HUES64 (cell line): ENCODE results near the gene SLC16A6.
A peak's percentile ranks its signal among the peaks of the same experiment; 100 is the strongest.

Source experiments
- H3K27ac ChIP-seq: 2 replicates; pipeline ENCODE4 v1.7.0; 2013; ENCODE audit warnings: low read depth, low read length, inconsistent platforms
- H3K27me3 ChIP-seq: 2 replicates; pipeline ENCODE4 v1.6.1; 2013; ENCODE audit warnings: mild to moderate bottlenecking, low read length; ENCODE audit not compliant: insufficient read depth
- H3K36me3 ChIP-seq: 2 replicates; pipeline ENCODE4 v1.6.1; 2013; ENCODE audit warnings: mild to moderate bottlenecking, low read length; ENCODE audit not compliant: insufficient read depth
- H3K4me1 ChIP-seq: 2 replicates; pipeline ENCODE4 v1.6.1; 2013; ENCODE audit warnings: mild to moderate bottlenecking, low read length, moderate library complexity; ENCODE audit not compliant: insufficient read depth
- H3K4me3 ChIP-seq: 2 replicates; pipeline ENCODE4 v1.5.1; 2013; ENCODE audit warnings: mild to moderate bottlenecking, low read length, moderate library complexity
- H3K9ac ChIP-seq: 2 replicates; pipeline ENCODE4 v1.6.1; 2013; ENCODE audit warnings: mild to moderate bottlenecking, low read depth, low read length
- H3K9me3 ChIP-seq: 2 replicates; pipeline ENCODE4 v1.6.1; 2013; ENCODE audit warnings: low read depth, low read length; ENCODE audit not compliant: insufficient read depth
- WGBS: fragments of 150-250, 120-280 bp; methylation state at CpG from one replicate; pipeline ENCODE4 v1.1.7; 2013; ENCODE audit warnings: missing lambda C conversion rate; 5-methylcytosine and 5-hydroxymethylcytosine counted together

SLC16A6 gene

DNA sequence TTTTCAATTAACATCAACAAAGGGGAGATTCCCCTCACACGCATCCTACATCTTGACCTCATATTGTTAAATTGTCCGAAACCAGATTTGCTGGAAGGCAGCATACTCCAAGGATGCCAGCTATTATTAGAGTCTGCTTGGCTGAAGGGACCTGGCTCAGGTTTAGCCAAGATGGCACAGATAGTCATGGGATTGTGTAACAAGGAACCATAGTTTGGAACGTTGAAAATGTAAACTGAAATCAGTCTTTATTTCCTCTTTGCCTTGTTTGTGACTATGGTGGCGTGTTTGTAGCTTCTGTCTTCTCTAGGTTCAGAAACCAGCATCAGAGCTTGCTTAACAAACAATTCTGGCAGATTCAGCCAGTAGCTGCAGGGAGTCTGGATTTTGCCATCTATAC is 6.3 kb upstream of the SLC16A6 start:
- Histone ChIP-seq H3K27ac (no peak overlapping the region), H3K36me3 (no peaks in the 10 kb centered on the region), H3K9ac (no peak overlapping the region), H3K9me3 (no peaks in the 10 kb centered on the region), H3K4me3 (no peak overlapping the region), H3K27me3 (peaks cover 16% of the 10 kb centered on the region), H3K4me1 (peaks cover 46% of the 10 kb centered on the region)
- 89% methylated on average over 4 of the region's 4 CpGs for WGBS

DNA sequence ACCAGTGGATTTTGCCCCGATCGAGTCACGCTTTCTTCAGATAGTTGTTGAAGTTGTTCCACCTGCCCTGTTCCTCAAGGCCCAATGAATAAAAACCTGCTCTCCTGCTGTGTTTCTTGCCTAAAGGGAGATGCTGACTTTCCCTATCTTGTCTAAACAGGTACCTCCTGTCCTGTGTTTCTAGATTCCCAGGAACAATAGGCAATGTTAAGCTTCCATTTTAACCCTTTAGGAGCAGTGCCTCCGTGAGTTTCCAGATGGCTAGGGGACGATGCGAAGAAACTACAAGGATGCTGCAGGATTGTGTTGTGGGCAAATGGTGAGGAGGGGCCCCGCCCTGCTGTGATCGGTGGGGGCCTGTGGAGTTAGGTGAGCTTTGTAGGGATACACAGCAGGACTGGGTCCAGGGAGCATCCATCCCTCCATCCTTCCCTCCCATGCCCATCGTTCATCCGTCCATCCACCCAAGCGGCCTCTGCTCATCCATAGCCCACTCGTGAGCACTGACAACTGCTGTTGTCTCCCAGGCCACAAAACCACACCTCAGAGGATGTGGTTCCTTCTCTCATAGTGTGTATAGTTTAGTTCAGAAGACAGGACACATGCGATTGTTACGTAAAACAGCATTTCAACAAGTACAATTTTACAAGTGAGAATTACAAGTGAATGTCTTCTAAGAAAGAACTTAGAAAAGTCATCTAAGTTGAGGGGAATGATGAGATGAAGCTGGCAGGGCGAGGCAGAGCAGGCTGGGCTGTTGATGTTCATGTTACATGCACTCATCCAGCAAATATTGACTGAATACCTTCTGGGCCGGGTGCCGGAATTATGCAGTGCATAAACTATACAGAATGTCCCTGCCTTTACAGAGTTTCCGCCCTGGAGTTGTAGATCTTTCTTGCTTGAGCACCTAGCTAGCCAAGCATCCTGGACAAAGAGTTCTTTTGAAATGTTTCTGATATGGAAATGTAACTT is 5.6 kb upstream of the SLC16A6 start:
- peaks cover 40% of the 10 kb centered on the region for H3K4me1 ChIP-seq
- no peak overlapping the region for H3K9ac ChIP-seq
- H3K27me3 ChIP-seq, result peaks cover 17% of the 10 kb centered on the region
- 80% methylated on average over 15 of the region's 18 CpGs for WGBS
- H3K36me3 ChIP-seq, result no peaks in the 10 kb centered on the region
- H3K4me3 ChIP-seq, result no peak overlapping the region
- no peak overlapping the region for H3K27ac ChIP-seq
- H3K9me3 ChIP-seq, result no peaks in the 10 kb centered on the region

DNA sequence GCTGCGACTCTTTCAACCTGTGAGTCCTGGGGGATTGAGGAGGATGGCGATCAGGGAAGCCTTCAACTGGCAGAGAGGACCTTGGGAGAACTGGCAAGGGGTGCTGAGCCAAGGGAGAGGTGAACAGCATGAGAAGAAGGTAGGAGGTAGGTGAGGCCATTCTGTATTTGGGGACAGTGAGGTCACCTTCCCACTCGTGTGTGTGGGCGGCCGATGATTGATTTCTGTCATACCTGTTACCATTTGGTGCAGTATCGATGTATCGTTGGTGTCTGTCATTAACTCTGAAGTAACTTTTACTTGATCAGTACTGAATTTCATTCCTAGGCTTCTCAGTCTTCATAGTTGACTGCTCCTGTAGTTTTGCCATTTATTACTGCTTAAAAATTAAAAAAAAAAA is 4.2 kb upstream of the SLC16A6 start:
- Histone ChIP-seq H3K27me3 (peaks cover 26% of the 10 kb centered on the region), H3K9ac (no peak overlapping the region), H3K4me3 (no peak overlapping the region), H3K27ac (no peak overlapping the region), H3K9me3 (no peaks in the 10 kb centered on the region), H3K4me1 (peaks cover 40% of the 10 kb centered on the region), H3K36me3 (no peaks in the 10 kb centered on the region)
- 94% methylated on average over 7 of the region's 7 CpGs for WGBS

DNA sequence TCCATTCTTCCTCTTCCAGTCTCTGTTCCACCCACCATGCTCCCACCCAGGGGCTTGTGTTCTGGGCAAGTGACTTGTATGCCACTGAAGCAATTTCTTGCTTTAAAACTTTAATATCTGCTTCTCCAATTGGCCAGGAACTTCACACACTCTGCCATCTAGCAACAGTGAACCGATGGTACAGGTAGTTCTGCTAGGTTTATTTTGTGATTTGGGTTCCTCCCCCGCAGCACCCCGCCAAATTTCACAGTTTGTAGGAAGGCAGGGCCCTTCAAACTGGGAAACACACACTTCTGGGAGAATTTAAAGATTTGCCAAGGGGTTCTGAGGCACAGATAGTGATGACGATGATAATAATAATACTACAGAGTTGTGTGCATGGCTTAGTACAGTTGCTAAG is 3.7 kb upstream of the SLC16A6 start:
- Histone ChIP-seq H3K4me1 (peaks cover 42% of the 10 kb centered on the region), H3K4me3 (no peak overlapping the region), H3K36me3 (no peaks in the 10 kb centered on the region), H3K27me3 (peaks cover 30% of the 10 kb centered on the region), H3K27ac (peak overlapping the region; percentile 78; the same call in 1 of the 2 replicates), H3K9ac (no peak overlapping the region), H3K9me3 (no peaks in the 10 kb centered on the region)
- 91% methylated on average over 4 of the region's 4 CpGs for WGBS

DNA sequence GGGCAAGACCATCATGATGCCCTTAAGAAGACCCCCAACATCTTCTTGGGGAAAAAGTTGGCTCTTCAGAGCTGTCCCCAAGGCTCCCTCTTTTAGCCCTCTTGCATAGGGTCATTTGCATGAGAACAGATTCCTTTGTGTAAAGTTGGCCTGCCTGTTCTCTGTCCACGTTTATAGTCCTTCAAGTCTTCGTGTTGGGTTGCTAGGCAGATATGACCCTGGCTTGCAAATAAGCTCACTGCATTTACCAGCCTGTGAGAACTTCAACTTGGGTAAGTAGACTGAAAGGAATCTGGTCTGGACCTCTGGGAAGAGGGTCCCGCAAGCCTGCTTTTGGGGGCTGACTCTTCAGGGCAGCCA is 3.2 kb upstream of the SLC16A6 start:
- Histone ChIP-seq H3K27me3 (peaks cover 35% of the 10 kb centered on the region), H3K4me3 (no peak overlapping the region), H3K9me3 (no peaks in the 10 kb centered on the region), H3K27ac (peak overlapping the region; percentile 78; the same call in 1 of the 2 replicates), H3K4me1 (peaks cover 46% of the 10 kb centered on the region), H3K36me3 (no peaks in the 10 kb centered on the region), H3K9ac (0 out of 2 replicates have a peak overlapping the region, but pooled peaks have one; percentile 48)
- 33% methylated on average over 3 of the region's 3 CpGs for WGBS

DNA sequence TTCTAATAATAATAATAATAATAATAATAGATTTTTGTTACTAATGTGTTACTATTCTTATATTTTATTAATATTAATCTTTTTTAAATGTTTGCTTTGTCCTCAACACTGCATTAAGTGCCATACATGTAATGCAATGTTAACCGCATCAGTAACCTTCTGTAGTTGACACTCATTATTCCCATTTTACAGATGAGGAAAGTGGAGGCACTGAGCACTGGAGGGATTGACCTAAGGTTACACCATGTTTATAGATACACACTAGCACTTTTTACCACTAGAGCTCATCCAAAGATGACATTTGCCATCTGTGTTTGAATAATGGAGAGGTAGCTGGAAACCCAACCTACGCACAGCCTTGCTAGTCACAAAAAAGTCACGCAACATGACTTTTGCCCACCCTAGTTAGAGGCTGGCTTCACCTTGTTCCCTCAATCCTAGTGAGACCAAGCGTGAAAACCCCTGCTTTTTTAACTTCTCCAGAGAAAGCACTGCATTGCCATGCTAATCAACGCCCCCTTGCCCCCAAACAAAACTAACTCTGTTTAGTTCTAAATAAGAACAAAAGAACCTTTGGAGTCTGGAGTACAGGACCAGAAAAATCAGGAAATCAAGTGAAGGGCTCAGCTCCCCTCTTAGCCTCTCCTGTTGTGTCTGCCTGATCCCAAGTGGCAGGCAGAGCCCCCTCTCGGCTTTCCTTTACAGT is 2.7 kb upstream of the SLC16A6 start:
- Histone ChIP-seq H3K9ac (0 out of 2 replicates have a peak overlapping the region, but pooled peaks have one; percentile 48), H3K36me3 (no peaks in the 10 kb centered on the region), H3K27me3 (peaks cover 40% of the 10 kb centered on the region), H3K27ac (peak overlapping the region; percentile 78; the same call in 1 of the 2 replicates), H3K9me3 (no peaks in the 10 kb centered on the region), H3K4me3 (no peak overlapping the region), H3K4me1 (peaks cover 51% of the 10 kb centered on the region)
- WGBS, result 70% methylated on average over 6 of the region's 6 CpGs

DNA sequence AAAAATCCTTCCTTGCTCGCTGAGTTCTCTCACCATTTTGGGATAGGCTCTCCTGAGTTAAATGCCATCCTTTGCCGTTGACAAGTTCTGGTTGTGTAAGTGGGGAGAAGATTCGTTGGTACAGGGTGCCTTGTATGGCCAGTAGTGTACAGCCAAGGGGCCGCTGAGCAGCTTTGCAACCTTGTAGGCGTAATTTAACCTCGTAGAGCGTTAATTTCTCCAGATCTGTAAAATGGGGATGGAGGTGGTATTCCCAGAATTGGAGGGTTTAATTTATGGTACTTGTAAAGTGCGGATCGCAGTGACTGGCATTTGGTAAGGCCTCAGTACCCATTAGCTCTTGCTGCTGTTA is 1.7 kb upstream of the SLC16A6 start:
- no peaks in the 10 kb centered on the region for H3K9me3 ChIP-seq
- peaks cover 46% of the 10 kb centered on the region for H3K27me3 ChIP-seq
- H3K9ac ChIP-seq, result peak overlapping the region; percentile 90; the same call in 1 of the 2 replicates
- H3K4me1 ChIP-seq, result peaks cover 56% of the 10 kb centered on the region
- 39% methylated on average over 9 of the region's 9 CpGs for WGBS
- H3K36me3 ChIP-seq, result no peaks in the 10 kb centered on the region
- H3K4me3 ChIP-seq, result peak overlapping the region; percentile 73
- H3K27ac ChIP-seq, result peak overlapping the region; percentile 73; the same call in 1 of the 2 replicates

DNA sequence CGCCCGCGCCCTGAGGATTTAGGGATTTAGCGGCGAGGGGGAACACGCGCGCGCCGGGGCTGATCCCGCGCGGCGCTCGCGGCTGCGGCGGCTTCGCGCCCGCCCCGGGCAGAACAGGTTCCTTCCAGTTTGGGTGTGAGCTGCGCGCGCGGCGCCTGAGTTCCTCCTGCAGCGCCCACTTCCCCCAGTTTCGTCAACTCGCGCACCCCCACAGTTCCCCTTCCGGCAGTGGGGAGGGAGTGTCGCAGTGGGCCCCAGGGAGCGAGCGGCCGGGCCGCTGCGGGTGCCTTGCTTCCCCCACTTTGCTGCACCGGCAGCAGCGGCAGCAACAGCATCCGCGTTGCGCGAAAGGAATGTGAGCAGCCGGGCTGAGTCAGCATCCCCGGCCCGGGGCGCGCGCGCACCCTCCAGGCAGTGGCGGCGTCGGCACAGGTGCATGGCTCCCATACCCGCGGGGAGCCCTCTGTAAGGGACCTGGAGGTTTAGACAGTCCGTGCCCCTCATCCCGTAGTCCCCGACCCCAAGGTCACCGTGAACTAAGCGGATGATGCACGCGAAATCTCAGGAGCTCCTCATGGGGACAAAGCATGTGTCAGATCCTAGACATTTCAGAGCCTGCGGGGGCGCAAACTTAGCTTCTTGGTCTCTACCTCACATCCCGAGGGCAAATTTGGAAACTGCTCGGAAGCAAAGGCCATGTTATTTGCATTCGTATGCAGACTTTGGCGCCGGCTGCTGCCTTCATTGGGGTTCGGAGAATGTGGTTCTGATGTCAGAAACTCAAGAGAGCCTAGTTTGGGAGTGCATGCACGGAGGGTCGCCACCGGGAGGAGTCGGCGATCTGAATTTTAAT is 1.1 kb upstream of the SLC16A6 start:
- H3K9ac ChIP-seq, result peak overlapping the region; percentile 90
- H3K4me3 ChIP-seq, result peak overlapping the region; percentile 73
- no peaks in the 10 kb centered on the region for H3K36me3 ChIP-seq
- WGBS, result under 1% methylated on average over 76 of the region's 76 CpGs
- peaks cover 46% of the 10 kb centered on the region for H3K27me3 ChIP-seq
- no peaks in the 10 kb centered on the region for H3K9me3 ChIP-seq
- peaks cover 54% of the 10 kb centered on the region for H3K4me1 ChIP-seq
- H3K27ac ChIP-seq, result peak overlapping the region; percentile 73; the same call in 1 of the 2 replicates

DNA sequence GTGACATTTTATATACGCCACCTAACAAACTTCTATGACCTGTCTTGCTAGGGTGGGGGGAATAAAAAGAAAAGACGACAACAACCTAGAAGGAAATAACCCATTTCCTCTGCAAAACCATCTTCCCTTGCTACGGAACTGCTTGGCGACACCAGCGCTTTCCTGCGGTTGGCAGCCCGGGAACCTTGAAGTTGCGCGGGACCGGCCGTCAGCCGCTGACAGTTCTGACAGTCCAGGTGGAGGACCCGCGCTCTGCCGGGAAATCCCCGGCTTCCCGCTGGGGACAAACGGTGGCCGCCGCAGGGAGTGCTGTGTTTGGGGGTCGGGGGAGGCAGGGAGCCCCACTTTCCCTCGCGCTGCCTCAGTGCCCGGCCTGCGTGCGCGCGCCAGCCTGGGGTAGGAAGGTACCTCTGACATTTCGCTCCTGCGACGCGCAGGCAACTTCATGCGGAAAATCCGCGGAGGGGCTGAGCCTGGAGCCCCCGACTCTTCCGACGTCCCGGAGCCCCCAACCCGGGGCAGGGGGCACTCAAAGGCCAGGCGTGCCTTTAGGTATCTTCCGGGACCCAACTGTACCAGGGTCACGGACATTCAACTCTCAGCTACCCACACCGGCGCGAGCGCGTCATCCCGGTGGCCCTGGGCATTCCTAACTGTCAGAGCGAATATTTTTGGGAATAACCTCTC is 516 bp downstream of the SLC16A6 start:
- Histone ChIP-seq H3K4me1 (peaks cover 42% of the 10 kb centered on the region), H3K9ac (no peak overlapping the region), H3K36me3 (no peaks in the 10 kb centered on the region), H3K27me3 (peaks cover 46% of the 10 kb centered on the region), H3K9me3 (no peaks in the 10 kb centered on the region), H3K27ac (no peak overlapping the region), H3K4me3 (peak overlapping the region; percentile 73)
- under 1% methylated on average over 49 of the region's 50 CpGs for WGBS

DNA sequence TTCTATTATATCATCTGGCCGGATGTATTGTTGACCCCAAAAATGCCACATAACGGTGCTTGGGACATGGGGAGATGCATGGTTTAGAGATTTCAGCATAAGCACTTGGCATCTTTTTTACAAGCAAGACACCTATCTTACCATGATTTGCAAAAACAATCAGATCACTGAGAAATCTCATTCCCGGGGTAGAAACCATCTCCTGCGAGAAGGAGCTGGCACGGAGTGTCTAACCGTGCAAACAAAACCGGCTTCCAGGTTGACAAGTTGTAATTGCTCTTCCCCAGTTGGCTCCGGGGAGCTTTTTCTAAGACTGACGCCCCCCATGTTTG is 1.0 kb downstream of the SLC16A6 start:
- WGBS, result 21% methylated on average over 9 of the region's 9 CpGs
- peaks cover 39% of the 10 kb centered on the region for H3K4me1 ChIP-seq
- H3K4me3 ChIP-seq, result peak overlapping the region; percentile 73
- H3K9ac ChIP-seq, result no peak overlapping the region
- peaks cover 46% of the 10 kb centered on the region for H3K27me3 ChIP-seq
- no peak overlapping the region for H3K27ac ChIP-seq
- H3K36me3 ChIP-seq, result no peaks in the 10 kb centered on the region
- no peaks in the 10 kb centered on the region for H3K9me3 ChIP-seq
